Measurements from ENCODE around the gene SRY. TPM values are rescaled to one million over a fixed set of nuclear protein-coding genes. Genes with fewer than 3 reads are reported as not detected.
A peak's percentile ranks its signal among the peaks of the same experiment; 100 is the strongest.
"Not testable (repeated sequence)": the region's sequence is repeated elsewhere in the genome, so short reads cannot be mapped to it uniquely, and the experiment has no call there.

Gene SRY
- polyA plus RNA-seq, 2 of the 4 experiments (the other 2 are of a cell fraction), result not detected

DNA sequence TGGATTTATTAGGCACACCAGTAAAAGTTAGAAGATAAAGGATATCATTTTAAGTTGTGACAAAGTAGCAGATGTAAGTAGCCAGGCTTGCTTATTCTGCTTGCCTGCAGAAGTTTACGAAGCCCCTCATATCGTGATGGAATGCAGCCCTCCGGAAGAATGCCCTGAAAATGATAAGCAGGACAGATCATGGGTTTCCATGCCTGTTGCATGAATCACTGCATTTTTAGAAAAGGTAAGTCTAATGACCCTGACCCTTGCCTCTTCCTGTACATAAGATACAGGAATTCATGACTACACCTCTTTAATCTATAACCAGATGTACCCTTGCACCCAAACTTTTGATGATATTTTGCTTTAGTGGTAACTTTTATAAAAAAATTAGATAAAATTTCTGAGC is 37.0 kb upstream of the SRY start:
- ChIA-PET CTCF (no interaction called here), POLR2A (no interaction called here)
- peak overlapping the region; percentile 14; the same call in 1 of the 3 replicates for H3K4me2 ChIP-seq
- FAIRE-seq, result no peak
- H3K9me3 ChIP-seq, result no peaks in the 10 kb centered on the region
- no peaks in the 10 kb centered on the region for H3K4me1 ChIP-seq
- 25% methylated on average over 3 of the region's 3 CpGs for WGBS (ENCODE audit: missing lambda C conversion rate)
- no peak overlapping the region for H3K27ac ChIP-seq
- ATAC-seq, result no peak
- DNase-seq (ENCODE audit: low read depth in 1 of 2, low spot score in 1 of 2), result no peak
- H3K4me3 ChIP-seq, result no peak overlapping the region
- no peak for TF ChIP-seq KDM1A (IDR thresholded peaks at IDR 0.05; ENCODE audit: low read depth)
- TF ChIP-seq PHF8 (IDR thresholded peaks at IDR 0.05; ENCODE audit: borderline replicate concordance, low read depth), result no peak
- TF ChIP-seq GATA3 (IDR thresholded peaks at IDR 0.05; ENCODE audit: borderline replicate concordance), result no peak
- no peak for TF ChIP-seq NPAS2 (CRISPR knock-in tag; IDR thresholded peaks at IDR 0.05; ENCODE audit: borderline replicate concordance)

- POLR2A ChIA-PET; H3K27ac ChIP-seq; ATAC-seq; H3K9me3 ChIP-seq; FAIRE-seq; H3K4me1 ChIP-seq; CTCF ChIA-PET; H3K4me2 ChIP-seq; H3K4me3 ChIP-seq; DNase-seq (ENCODE audit: low read depth in 1 of 2, low spot score in 1 of 2): not testable (repeated sequence)
- 65% methylated on average over 9 of the region's 10 CpGs for WGBS (ENCODE audit: missing lambda C conversion rate)
Measured at GRCh38 chrY:2817146-2817896, 29.8 kb upstream of the SRY start.

GRCh38 chrY:2800246-2800645 is 12.8 kb upstream of the SRY start:
- no peak overlapping the region for H3K27ac ChIP-seq
- 0% methylated on average over 2 of the region's 2 CpGs for WGBS (ENCODE audit: missing lambda C conversion rate)
- ChIA-PET CTCF (no interaction called here), POLR2A (no interaction called here)
- FAIRE-seq (no peak), DNase-seq (ENCODE audit: low read depth in 1 of 2, low spot score in 1 of 2) (peak in 1 of 2 experiments; percentile 29), ATAC-seq (no peak)
- H3K4me3 ChIP-seq, result no peak overlapping the region
- no peak overlapping the region for H3K4me2 ChIP-seq
- TF ChIP-seq, protein P1, sequence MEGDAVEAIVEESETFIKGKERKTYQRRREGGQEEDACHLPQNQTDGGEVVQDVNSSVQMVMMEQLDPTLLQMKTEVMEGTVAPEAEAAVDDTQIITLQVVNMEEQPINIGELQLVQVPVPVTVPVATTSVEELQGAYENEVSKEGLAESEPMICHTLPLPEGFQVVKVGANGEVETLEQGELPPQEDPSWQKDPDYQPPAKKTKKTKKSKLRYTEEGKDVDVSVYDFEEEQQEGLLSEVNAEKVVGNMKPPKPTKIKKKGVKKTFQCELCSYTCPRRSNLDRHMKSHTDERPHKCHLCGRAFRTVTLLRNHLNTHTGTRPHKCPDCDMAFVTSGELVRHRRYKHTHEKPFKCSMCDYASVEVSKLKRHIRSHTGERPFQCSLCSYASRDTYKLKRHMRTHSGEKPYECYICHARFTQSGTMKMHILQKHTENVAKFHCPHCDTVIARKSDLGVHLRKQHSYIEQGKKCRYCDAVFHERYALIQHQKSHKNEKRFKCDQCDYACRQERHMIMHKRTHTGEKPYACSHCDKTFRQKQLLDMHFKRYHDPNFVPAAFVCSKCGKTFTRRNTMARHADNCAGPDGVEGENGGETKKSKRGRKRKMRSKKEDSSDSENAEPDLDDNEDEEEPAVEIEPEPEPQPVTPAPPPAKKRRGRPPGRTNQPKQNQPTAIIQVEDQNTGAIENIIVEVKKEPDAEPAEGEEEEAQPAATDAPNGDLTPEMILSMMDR (IDR thresholded peaks at IDR 0.05), result peak; percentile 26; the same call in 1 of the 3 replicates
- TF ChIP-seq CHD2 (IDR thresholded peaks at IDR 0.05; ENCODE audit: low read length, partially characterized antibody) (no peak), RAD21 (conservative IDR thresholded peaks at IDR 0.05 in 1 of 2, IDR thresholded peaks at IDR 0.05 in 1 of 2) (peak; percentile 44 to 49; a peak in 4 of 5 replicates)
- no peaks in the 10 kb centered on the region for H3K9me3 ChIP-seq
- no peaks in the 10 kb centered on the region for H3K4me1 ChIP-seq

DNA sequence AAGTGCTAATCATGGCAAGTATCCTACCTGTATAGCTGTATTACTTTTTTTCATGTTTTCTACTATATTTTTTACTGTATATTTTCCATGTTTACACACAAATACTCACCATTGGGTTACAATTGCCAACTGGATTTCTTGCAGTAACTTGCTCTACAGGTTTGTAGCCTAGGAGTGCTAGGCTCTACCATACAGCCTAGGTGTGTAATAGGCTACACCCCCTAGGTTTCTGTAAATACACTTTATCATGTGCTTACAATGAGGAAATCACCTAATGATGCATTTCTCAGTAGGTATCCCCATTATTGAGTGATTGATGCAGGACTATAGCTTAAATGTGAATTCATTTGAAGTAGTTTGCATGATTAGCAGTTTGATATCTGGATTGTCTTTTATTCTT is 10.5 kb upstream of the SRY start:
- H3K4me2 ChIP-seq, result no peak overlapping the region
- DNase-seq (ENCODE audit: low read depth in 1 of 2, low spot score in 1 of 2) (no peak), FAIRE-seq (no peak), ATAC-seq (no peak)
- no peaks in the 10 kb centered on the region for H3K4me1 ChIP-seq
- no peaks in the 10 kb centered on the region for H3K9me3 ChIP-seq
- TF ChIP-seq FOSB (CRISPR knock-in tag; IDR thresholded peaks at IDR 0.05) (no peak), JUNB (IDR thresholded peaks at IDR 0.05) (no peak), HOXB5 (CRISPR knock-in tag; IDR thresholded peaks at IDR 0.05) (no peak), GATA3 (IDR thresholded peaks at IDR 0.05; ENCODE audit: borderline replicate concordance) (no peak), JUN (IDR thresholded peaks at IDR 0.05) (no peak), PBX3 (IDR thresholded peaks at IDR 0.05) (no peak), ZNF302 (CRISPR knock-in tag; IDR thresholded peaks at IDR 0.05) (no peak)
- TF ChIP-seq, protein P2, sequence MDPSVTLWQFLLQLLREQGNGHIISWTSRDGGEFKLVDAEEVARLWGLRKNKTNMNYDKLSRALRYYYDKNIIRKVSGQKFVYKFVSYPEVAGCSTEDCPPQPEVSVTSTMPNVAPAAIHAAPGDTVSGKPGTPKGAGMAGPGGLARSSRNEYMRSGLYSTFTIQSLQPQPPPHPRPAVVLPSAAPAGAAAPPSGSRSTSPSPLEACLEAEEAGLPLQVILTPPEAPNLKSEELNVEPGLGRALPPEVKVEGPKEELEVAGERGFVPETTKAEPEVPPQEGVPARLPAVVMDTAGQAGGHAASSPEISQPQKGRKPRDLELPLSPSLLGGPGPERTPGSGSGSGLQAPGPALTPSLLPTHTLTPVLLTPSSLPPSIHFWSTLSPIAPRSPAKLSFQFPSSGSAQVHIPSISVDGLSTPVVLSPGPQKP (IDR thresholded peaks at IDR 0.05; ENCODE audit: low read depth, low read length), result no peak
- H3K4me3 ChIP-seq, result no peak overlapping the region
- ChIA-PET POLR2A (no interaction called here), CTCF (no interaction called here)
- H3K27ac ChIP-seq, result no peak overlapping the region
